Osteoblast (primary cell): ENCODE results near the gene TENM3. TPM values are rescaled to one million over a fixed set of nuclear protein-coding genes. Genes with fewer than 3 reads are reported as not detected.
A peak's percentile ranks its signal among the peaks of the same experiment; 100 is the strongest.

Experiments used
- DNase-seq: peaks from one replicate; pipeline ENCODE4 v3.0.0; 2011; ENCODE audit warnings: low spot score, mixed read lengths; ENCODE audit not compliant: insufficient read length; ENCODE audit errors: missing footprints
- H2AFZ ChIP-seq: 2 replicates; pipeline ENCODE4 v1.6.0; 2011; ENCODE audit warnings: mild to moderate bottlenecking, low read length
- H3K27ac ChIP-seq: 2 replicates; pipeline ENCODE4 v1.5.1; 2011; ENCODE audit warnings: mild to moderate bottlenecking, low read depth, low read length, moderate library complexity
- H3K27me3 ChIP-seq: 2 replicates; pipeline ENCODE4 v1.6.0; 2012; ENCODE audit warnings: mild to moderate bottlenecking, control low read depth, inconsistent platforms, low read length, moderate library complexity; ENCODE audit not compliant: insufficient read depth
- H3K36me3 ChIP-seq: 2 replicates; pipeline ENCODE4 v1.5.1; 2011; ENCODE audit warnings: mild to moderate bottlenecking, low read length, control low read depth, moderate library complexity; ENCODE audit not compliant: insufficient read depth
- H3K4me1 ChIP-seq: 2 replicates; pipeline ENCODE4 v1.5.1; 2011; ENCODE audit warnings: mild to moderate bottlenecking, low read length, control low read depth, moderate library complexity; ENCODE audit not compliant: insufficient read depth
- H3K4me2 ChIP-seq: 2 replicates; pipeline ENCODE4 v1.6.0; 2011; ENCODE audit warnings: mild to moderate bottlenecking, low read length; ENCODE audit not compliant: insufficient read depth
- H3K4me3 ChIP-seq: fragments of 200-600 bp; sonication (generic); 3 replicates; pipeline ENCODE4 v1.5.1; 2012; ENCODE audit warnings: mild to moderate bottlenecking, low read length, inconsistent platforms; ENCODE audit not compliant: insufficient read depth
- H3K79me2 ChIP-seq: 2 replicates; pipeline ENCODE4 v1.6.0; 2012; ENCODE audit warnings: mild to moderate bottlenecking, low read length, control low read depth, inconsistent platforms; ENCODE audit not compliant: insufficient read depth
- H3K9me3 ChIP-seq: 2 replicates; pipeline ENCODE4 v1.5.1; 2011; ENCODE audit warnings: low read depth, low read length, control low read depth
- H4K20me1 ChIP-seq: 2 replicates; pipeline ENCODE4 v1.6.0; 2012; ENCODE audit warnings: mild to moderate bottlenecking, low read length, control low read depth; ENCODE audit not compliant: insufficient read depth
- total RNA-seq: library from RNA; depleted of rRNA; stranded (reverse); fragments of >200 nt; gene quantifications from 2 replicates; pipeline ENCODE4 v1.2.3, GENCODE V29; 2012
- TF ChIP-seq, protein P1 (sequence below): IDR thresholded peaks from 2 replicates; pipeline ENCODE4 v1.5.1; 2011; ENCODE audit warnings: mild to moderate bottlenecking, low read depth, low read length, moderate library complexity; ENCODE audit errors: extremely low read depth

TENM3 gene
- total RNA-seq, 1 donor = 59.0 TPM

DNA sequence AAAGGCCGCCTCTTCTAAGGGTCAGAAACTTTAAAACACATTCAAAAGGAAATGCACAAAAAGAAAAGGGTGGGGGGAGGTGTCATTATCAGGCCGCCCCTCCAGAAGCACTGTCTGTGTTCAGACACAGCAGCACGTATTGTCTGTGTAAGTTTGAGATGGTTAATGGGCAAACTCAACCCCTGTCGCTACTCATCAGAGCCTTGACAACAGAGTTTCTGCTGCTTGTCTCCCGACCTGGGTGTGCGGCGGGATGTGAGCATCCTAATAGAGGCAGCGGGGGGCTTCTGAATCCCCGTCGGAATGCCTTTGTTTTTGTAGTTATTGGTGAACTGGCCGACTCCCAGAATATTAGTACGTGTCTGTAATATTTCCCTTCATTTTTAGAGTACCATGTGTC, 515.1 kb downstream of the TENM3 start:
- Histone ChIP-seq H3K27ac (no peak overlapping the region), H3K79me2 (no peaks in the 10 kb centered on the region), H3K4me2 (no peak overlapping the region), H3K4me1 (no peaks in the 10 kb centered on the region), H3K36me3 (peaks cover 4% of the 10 kb centered on the region), H3K27me3 (no peaks in the 10 kb centered on the region), H4K20me1 (no peaks in the 10 kb centered on the region), H3K4me3 (no peak overlapping the region), H3K9me3 (no peaks in the 10 kb centered on the region), H2AFZ (no peak overlapping the region)
- no peak for DNase-seq
- TF ChIP-seq, protein P1, sequence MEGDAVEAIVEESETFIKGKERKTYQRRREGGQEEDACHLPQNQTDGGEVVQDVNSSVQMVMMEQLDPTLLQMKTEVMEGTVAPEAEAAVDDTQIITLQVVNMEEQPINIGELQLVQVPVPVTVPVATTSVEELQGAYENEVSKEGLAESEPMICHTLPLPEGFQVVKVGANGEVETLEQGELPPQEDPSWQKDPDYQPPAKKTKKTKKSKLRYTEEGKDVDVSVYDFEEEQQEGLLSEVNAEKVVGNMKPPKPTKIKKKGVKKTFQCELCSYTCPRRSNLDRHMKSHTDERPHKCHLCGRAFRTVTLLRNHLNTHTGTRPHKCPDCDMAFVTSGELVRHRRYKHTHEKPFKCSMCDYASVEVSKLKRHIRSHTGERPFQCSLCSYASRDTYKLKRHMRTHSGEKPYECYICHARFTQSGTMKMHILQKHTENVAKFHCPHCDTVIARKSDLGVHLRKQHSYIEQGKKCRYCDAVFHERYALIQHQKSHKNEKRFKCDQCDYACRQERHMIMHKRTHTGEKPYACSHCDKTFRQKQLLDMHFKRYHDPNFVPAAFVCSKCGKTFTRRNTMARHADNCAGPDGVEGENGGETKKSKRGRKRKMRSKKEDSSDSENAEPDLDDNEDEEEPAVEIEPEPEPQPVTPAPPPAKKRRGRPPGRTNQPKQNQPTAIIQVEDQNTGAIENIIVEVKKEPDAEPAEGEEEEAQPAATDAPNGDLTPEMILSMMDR = no peak

DNA sequence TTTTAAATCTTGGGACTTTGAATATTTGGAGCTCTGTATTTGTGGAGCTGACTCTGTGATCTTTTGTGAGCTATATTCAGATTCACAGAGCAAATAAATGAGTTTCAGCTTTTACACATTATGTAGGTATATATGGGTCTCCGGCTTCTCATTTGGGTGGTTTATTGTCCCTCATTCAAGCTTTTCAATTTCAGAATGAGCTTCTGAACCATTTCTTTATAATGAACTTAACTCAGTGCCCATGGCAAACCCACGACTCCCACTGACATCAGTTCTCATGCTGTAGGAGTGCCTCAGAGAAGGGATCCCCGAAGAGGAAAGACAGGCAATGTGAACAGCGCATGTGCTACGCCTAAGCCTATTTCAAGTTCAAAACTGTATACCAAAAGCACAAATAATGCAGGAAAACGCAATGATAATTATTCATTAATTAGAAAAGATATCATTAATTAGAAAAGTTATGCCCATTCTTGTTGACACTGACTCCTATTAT, 517.4 kb downstream of the TENM3 start:
- H4K20me1 ChIP-seq = no peaks in the 10 kb centered on the region
- H3K4me3 ChIP-seq = no peak overlapping the region
- no peak for DNase-seq
- no peaks in the 10 kb centered on the region for H3K4me1 ChIP-seq
- H3K4me2 ChIP-seq = no peak overlapping the region
- no peaks in the 10 kb centered on the region for H3K9me3 ChIP-seq
- H2AFZ ChIP-seq = no peak overlapping the region
- no peaks in the 10 kb centered on the region for H3K27me3 ChIP-seq
- H3K36me3 ChIP-seq = no peaks in the 10 kb centered on the region
- no peak overlapping the region for H3K27ac ChIP-seq
- no peaks in the 10 kb centered on the region for H3K79me2 ChIP-seq
- TF ChIP-seq, protein P1 = no peak

DNA sequence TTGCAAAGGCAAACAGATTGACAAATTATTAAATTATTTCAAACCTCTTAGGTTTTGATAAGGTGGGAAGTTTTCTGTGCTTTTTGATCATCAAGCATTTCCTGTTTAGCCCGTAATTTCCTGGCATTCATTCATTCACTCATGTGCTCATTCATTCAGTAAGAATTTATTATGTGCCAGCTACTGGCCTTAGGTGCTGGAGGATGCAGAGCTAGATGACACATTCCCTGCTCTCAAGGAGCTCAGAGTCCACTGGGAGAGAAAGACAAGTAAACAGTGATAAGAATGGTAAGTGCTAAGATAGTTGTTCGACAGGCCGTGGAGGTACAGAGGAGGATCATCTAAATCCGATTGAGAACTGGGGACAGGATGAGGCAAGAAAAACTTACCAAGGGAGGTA, 520.9 kb downstream of the TENM3 start:
- H3K4me1 ChIP-seq = no peaks in the 10 kb centered on the region
- H3K36me3 ChIP-seq = no peaks in the 10 kb centered on the region
- H3K27me3 ChIP-seq = no peaks in the 10 kb centered on the region
- H3K4me2 ChIP-seq = peak overlapping the region; percentile 3
- TF ChIP-seq, protein P1 = no peak
- no peak overlapping the region for H3K4me3 ChIP-seq
- no peaks in the 10 kb centered on the region for H4K20me1 ChIP-seq
- DNase-seq = no peak
- no peaks in the 10 kb centered on the region for H3K9me3 ChIP-seq
- no peak overlapping the region for H3K27ac ChIP-seq
- no peaks in the 10 kb centered on the region for H3K79me2 ChIP-seq
- H2AFZ ChIP-seq = no peak overlapping the region

DNA sequence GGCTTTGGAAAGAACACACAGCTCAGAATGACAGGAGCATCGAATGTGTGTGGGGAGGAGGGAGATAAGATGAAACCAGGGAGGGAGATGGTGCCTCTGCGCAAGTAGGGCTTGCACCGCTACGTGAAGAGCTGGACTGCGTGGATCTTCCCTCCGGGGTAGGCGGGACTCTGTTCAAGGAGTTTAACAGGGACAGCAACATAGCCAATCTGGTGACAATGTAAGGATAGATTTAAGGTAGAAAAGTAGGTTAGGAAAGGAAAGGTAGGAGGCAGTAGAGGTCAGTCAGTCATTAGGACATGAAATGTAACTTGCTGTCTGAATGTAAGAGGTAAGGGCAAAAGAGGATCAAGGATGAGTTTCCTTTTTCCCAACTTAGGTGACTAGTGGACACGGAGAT, 521.4 kb downstream of the TENM3 start:
- Histone ChIP-seq H3K27ac (no peak overlapping the region), H3K27me3 (no peaks in the 10 kb centered on the region), H3K79me2 (no peaks in the 10 kb centered on the region), H3K36me3 (no peaks in the 10 kb centered on the region), H3K9me3 (no peaks in the 10 kb centered on the region), H4K20me1 (no peaks in the 10 kb centered on the region), H3K4me1 (no peaks in the 10 kb centered on the region), H3K4me2 (no peak overlapping the region), H2AFZ (no peak overlapping the region), H3K4me3 (no peak overlapping the region)
- DNase-seq = no peak
- TF ChIP-seq, protein P1 = no peak
